ENCODE data around the gene ERMARD.
"Not testable (repeated sequence)": the region's sequence is repeated elsewhere in the genome, so short reads cannot be mapped to it uniquely, and the experiment has no call there.

ERMARD gene

GRCh38 chr6:169738204-169738975 is 13.0 kb upstream of the ERMARD start:
- DNase-seq, result peak; percentile 73

- peak; percentile 71 for DNase-seq
Measured at GRCh38 chr6:169738976-169739529, 12.4 kb upstream of the ERMARD start.

- no peak for DNase-seq
Measured at GRCh38 chr6:169741344-169741743, 10.1 kb upstream of the ERMARD start.

- no peak for DNase-seq
Measured at GRCh38 chr6:169745405-169745804, 6.0 kb upstream of the ERMARD start.

- no peak for DNase-seq
Measured at GRCh38 chr6:169746556-169746955, 4.9 kb upstream of the ERMARD start.

GRCh38 chr6:169752074-169752623 is 727 bp downstream of the ERMARD start:
- DNase-seq, result peak; percentile 37

GRCh38 chr6:169755162-169755561 is 3.7 kb downstream of the ERMARD start:
- DNase-seq, result no peak

GRCh38 chr6:169763308-169763707 is 11.9 kb downstream of the ERMARD start:
- DNase-seq, result no peak

GRCh38 chr6:169763881-169764280 is 12.5 kb downstream of the ERMARD start:
- DNase-seq, result no peak

GRCh38 chr6:169765789-169766188 is 14.4 kb downstream of the ERMARD start:
- DNase-seq, result not testable (repeated sequence)

GRCh38 chr6:169766232-169766631 is 14.8 kb downstream of the ERMARD start:
- no peak for DNase-seq

- DNase-seq, result no peak
Measured at GRCh38 chr6:169766921-169767736, 15.7 kb downstream of the ERMARD start.

- peak; percentile 14 for DNase-seq
Measured at GRCh38 chr6:169774347-169774746, 22.9 kb downstream of the ERMARD start.

GRCh38 chr6:169775321-169775720 is 23.9 kb downstream of the ERMARD start:
- DNase-seq, result no peak

GRCh38 chr6:169776379-169776778 is 25.0 kb downstream of the ERMARD start:
- no peak for DNase-seq

GRCh38 chr6:169777896-169778295 is 26.5 kb downstream of the ERMARD start:
- no peak for DNase-seq

- DNase-seq, result no peak
Measured at GRCh38 chr6:169778646-169779045, 27.2 kb downstream of the ERMARD start.

GRCh38 chr6:169779092-169779815 is 27.8 kb downstream of the ERMARD start:
- no peak for DNase-seq

- no peak for DNase-seq
Measured at GRCh38 chr6:169779896-169780295, 28.5 kb downstream of the ERMARD start.

- DNase-seq, result no peak
Measured at GRCh38 chr6:169780571-169781091, 29.2 kb downstream of the ERMARD start.

- DNase-seq, result no peak
Measured at GRCh38 chr6:169782966-169783365, 31.5 kb downstream of the ERMARD start.

- DNase-seq, result no peak
Measured at GRCh38 chr6:169783401-169783800, 32.0 kb downstream of the ERMARD start.

Measured in NCI-H69 (cell line).